ENCODE results near the gene SCAPER.

The SCAPER gene

GRCh38 chr15:76328106-76328696 is 576.9 kb downstream of the SCAPER start:
- no peak overlapping the region for H3K4me3 ChIP-seq (ENCODE audit: low read depth in 1 of 2, low read length in 1 of 2)
- H3K27me3 ChIP-seq: peaks cover 94% of the 10 kb centered on the region
- no peak overlapping the region for H3K27ac ChIP-seq
- no peaks in the 10 kb centered on the region for H3K4me1 ChIP-seq (ENCODE audit: control insufficient read depth in 1 of 2, insufficient read depth in 1 of 2, low read depth in 1 of 2, low read length in 1 of 2)
- H3K36me3 ChIP-seq: no peaks in the 10 kb centered on the region
- H3K9me3 ChIP-seq: no peaks in the 10 kb centered on the region
- TF ChIP-seq CTCF (IDR thresholded peaks at IDR 0.05): no peak

- Histone ChIP-seq H3K27me3 (peaks cover 94% of the 10 kb centered on the region), H3K4me3 (ENCODE audit: low read depth in 1 of 2, low read length in 1 of 2) (no peak overlapping the region), H3K36me3 (no peaks in the 10 kb centered on the region), H3K27ac (no peak overlapping the region), H3K4me1 (ENCODE audit: control insufficient read depth in 1 of 2, insufficient read depth in 1 of 2, low read depth in 1 of 2, low read length in 1 of 2) (no peaks in the 10 kb centered on the region), H3K9me3 (no peaks in the 10 kb centered on the region)
- TF ChIP-seq CTCF (IDR thresholded peaks at IDR 0.05): no peak
Observed at GRCh38 chr15:76327191-76328105, 577.7 kb downstream of the SCAPER start.

- no peak for TF ChIP-seq CTCF (IDR thresholded peaks at IDR 0.05)
- Histone ChIP-seq H3K4me1 (ENCODE audit: control insufficient read depth in 1 of 2, insufficient read depth in 1 of 2, low read depth in 1 of 2, low read length in 1 of 2) (no peaks in the 10 kb centered on the region), H3K9me3 (no peaks in the 10 kb centered on the region), H3K27ac (no peak overlapping the region), H3K27me3 (peaks cover 96% of the 10 kb centered on the region), H3K36me3 (no peaks in the 10 kb centered on the region), H3K4me3 (ENCODE audit: low read depth in 1 of 2, low read length in 1 of 2) (no peak overlapping the region)
Observed at GRCh38 chr15:76325704-76326103, 579.4 kb downstream of the SCAPER start.

DNA sequence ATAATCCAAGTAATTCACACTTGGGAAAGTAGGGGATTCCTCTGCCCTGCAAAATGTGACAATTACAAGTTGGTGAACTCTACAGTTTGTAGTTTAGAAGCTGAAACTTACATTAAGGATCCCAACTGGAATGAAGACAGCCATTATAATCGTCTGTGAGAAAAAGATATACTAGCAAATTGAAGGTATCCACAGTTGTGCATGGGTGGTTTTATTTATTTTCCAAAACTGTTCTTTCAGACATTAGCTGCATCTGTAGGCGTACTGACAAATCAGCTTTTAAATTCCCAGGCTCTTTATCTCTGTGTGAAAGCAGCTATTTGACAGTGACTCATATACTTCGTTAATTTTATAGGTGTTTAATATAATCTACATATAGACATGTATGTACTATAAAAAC is 581.1 kb downstream of the SCAPER start:
- Histone ChIP-seq H3K4me3 (ENCODE audit: low read depth in 1 of 2, low read length in 1 of 2) (no peak overlapping the region), H3K9me3 (no peaks in the 10 kb centered on the region), H3K27me3 (peaks cover 96% of the 10 kb centered on the region), H3K27ac (no peak overlapping the region), H3K36me3 (no peaks in the 10 kb centered on the region), H3K4me1 (ENCODE audit: control insufficient read depth in 1 of 2, insufficient read depth in 1 of 2, low read depth in 1 of 2, low read length in 1 of 2) (no peaks in the 10 kb centered on the region)
- no peak for TF ChIP-seq CTCF (IDR thresholded peaks at IDR 0.05)

DNA sequence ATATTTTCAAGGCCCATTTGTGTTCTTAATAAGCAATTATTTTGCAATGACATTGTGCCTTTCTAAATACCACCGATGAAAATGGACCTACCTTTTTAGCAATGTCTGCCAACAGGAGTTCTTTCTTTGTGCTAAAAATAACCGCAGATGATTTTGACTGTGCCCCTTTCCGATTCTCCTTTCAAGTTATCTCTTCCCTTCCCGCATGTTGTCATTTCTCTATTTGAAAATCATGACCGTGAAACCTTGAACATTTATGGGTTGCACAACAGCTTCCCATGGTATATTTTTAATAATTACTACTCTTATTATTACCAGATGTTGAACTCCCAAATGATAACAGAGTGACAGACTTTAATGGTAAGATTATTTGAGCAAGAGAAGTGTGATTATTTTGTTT is 583.5 kb downstream of the SCAPER start:
- TF ChIP-seq CTCF (IDR thresholded peaks at IDR 0.05): no peak
- Histone ChIP-seq H3K27me3 (peaks cover 71% of the 10 kb centered on the region), H3K36me3 (no peaks in the 10 kb centered on the region), H3K4me1 (ENCODE audit: control insufficient read depth in 1 of 2, insufficient read depth in 1 of 2, low read depth in 1 of 2, low read length in 1 of 2) (no peaks in the 10 kb centered on the region), H3K9me3 (no peaks in the 10 kb centered on the region), H3K27ac (no peak overlapping the region), H3K4me3 (ENCODE audit: low read depth in 1 of 2, low read length in 1 of 2) (no peak overlapping the region)

Data from neutrophil (primary cell).